Heart right ventricle (tissue), 16 donors: ENCODE data around the gene TIMP4. TPM values are rescaled to one million over a fixed set of nuclear protein-coding genes. Genes with fewer than 3 reads are reported as not detected.

ENCODE experiments used
- ATAC-seq, 8 donors: fragments of 200-7000 bp; cut with Tn5 transposase; one replicate each; pipeline ENCODE4 v1.9.1; 2020; ENCODE audit warnings: mild to moderate bottlenecking in 8 of 8, moderate library complexity in 8 of 8, moderate number of reproducible peaks in 1 of 8
- DNase-seq, 2 donors: peaks; one replicate each; pipeline ENCODE4 v3.0.0-alpha.2; 2020
- H3K27ac ChIP-seq, 10 donors: fragments of 200-600 bp; sonication (generic) in 2 of 10; one replicate each; pipeline versions ENCODE4 v1.5.0 to v1.8.0; 2020 to 2022; ENCODE audit warnings: mild to moderate bottlenecking in 3 of 10
- H3K27me3 ChIP-seq, 7 donors: fragments of 200-600 bp; one replicate each; pipeline ENCODE4 v1.8.0; 2021 to 2022; ENCODE audit warnings: mild to moderate bottlenecking in 2 of 7
- H3K36me3 ChIP-seq, 9 donors: fragments of 200-600 bp; sonication (generic) in 1 of 9; one replicate each; pipeline versions ENCODE4 v1.5.0 to v1.8.0; 2020 to 2022; ENCODE audit warnings: mild to moderate bottlenecking in 2 of 9
- H3K4me1 ChIP-seq, 9 donors: fragments of 200-600 bp; sonication (generic) in 1 of 9; one replicate each; pipeline versions ENCODE4 v1.5.0 to v1.8.0; 2020 to 2022; ENCODE audit warnings: mild to moderate bottlenecking in 4 of 9
- H3K4me3 ChIP-seq, 10 donors: fragments of 200-600 bp; sonication (generic) in 2 of 10; one replicate each; pipeline versions ENCODE4 v1.5.0 to v1.8.0; 2020 to 2022; ENCODE audit warnings: mild to moderate bottlenecking in 7 of 10, moderate library complexity in 2 of 10
- H3K9me3 ChIP-seq, 11 donors: fragments of 200-600 bp in 10 of 11; sonication (generic) in 2 of 11; one replicate each; pipeline versions ENCODE4 v1.5.0 to v1.8.0; 2013 to 2022; ENCODE audit warnings: mild to moderate bottlenecking in 2 of 11, control low read depth in 1 of 11, moderate library complexity in 1 of 11
- CTCF ChIP-seq, 9 donors: fragments of 200-600 bp; sonication (generic) in 2 of 9; IDR thresholded peaks; one replicate each; pipeline versions ENCODE4 v1.5.0 to v1.8.0; 2021 to 2022; ENCODE audit warnings: antibody characterized with exemption in 9 of 9, mild to moderate bottlenecking in 5 of 9, moderate library complexity in 1 of 9
- WGBS, 2 donors: extraction: QIAGEN DNeasy Blood & Tissue Kit; methylation state at CpG; one replicate each; pipeline ENCODE4 v1.1.7; 2013; ENCODE audit warnings: inconsistent platforms in 1 of 2; 5-methylcytosine and 5-hydroxymethylcytosine counted together
- intact Hi-C, 10 donors: fragments of 100-400 bp; cut with DNase I; formaldehyde crosslinking; loops; one replicate each; pipeline versions ENCODE4 v1.11.1 to v1.14.2; 2022
- polyA plus RNA-seq, 2 donors: library from polyadenylated mRNA; stranded (reverse); fragments of 200-250 nt; gene quantifications; one replicate each; pipeline ENCODE4 v1.2.3, GENCODE V29; 2013
- total RNA-seq, 10 donors: library from RNA; stranded (reverse); fragmentation: NEBNext Ultra II Directional in 3 of 10; extraction: Animal tissue kit (Norgen Biotek cat#: 25700) in 3 of 10; gene quantifications; one replicate each; pipeline versions ENCODE4 v1.2.1 to v1.2.4, GENCODE V29; 2021 to 2023
- donor health status: Arrhythmogenic right ventricular cardiomyopathy.
- donor health status: ischemic (EF 13 %, LVEDD 7.1; RV severe dilation, severe dysfunction).
- donor health status: healthy with polysubstance abuse.
- donor health status: DM: no; HTN: yes; CAD: no.
- donor health status: DM: no; HTN: no; CAD: no.
- donor health status: ischemic (EF 25% LVEDD 6.9; RV normal size, moderate dysfunction).
- donor health status: ischemic (EF 25% LVEDD 5.7; RV mildly dilated, moderate dysfunction).
- donor health status: healthy.
- donor health status: DM: yes; HTN: yes; CAD: no.
- donor health status: Ischemic cardiomyopathy.
- donor health status: ischemic (EF 35%, LVEDD 5.7; RV mildly dilated, moderate dysfunction).
- donor health status: nonischemic (EF 11% LVEDD 7.7; RV severe dilation, severe dysfunction).
- donor health status: DM: yes; HTN: yes; CAD: no.
- donor health status: PGD.
- donor health status: ischemic (EF 29% LVEDD 5.4; RV normal size, mild dysfunction).
- donor health status: nonischemic (EF 23%, LVEDD 6.1; RV moderate dilation, normal function).

Gene TIMP4
- total and polyA plus RNA-seq, 12 donors: 2.7 to 41.4 (median 8.0) TPM

- intact Hi-C loops: no loop called here
- no peaks in the 10 kb centered on the region for H3K36me3 ChIP-seq
- no peak for TF ChIP-seq CTCF (IDR thresholded peaks at IDR 0.05)
- 67 to 75% methylated on average over 4 of the region's 4 CpGs for WGBS, 2 donors
- H3K4me3 ChIP-seq: no peak overlapping the region
- DNase-seq (no peak), ATAC-seq (peak in 1 of 8 donors; percentile 10)
- H3K27me3 ChIP-seq: no peaks in the 10 kb centered on the region
- H3K27ac ChIP-seq: peak overlapping the region in 3 of 10 donors; percentile 38 to 87 (median 60)
- H3K4me1 ChIP-seq: peaks cover 0 to 67% (median 3%) of the 10 kb centered on the region in 9 donors
- no peaks in the 10 kb centered on the region for H3K9me3 ChIP-seq
These were observed 29.6 kb upstream of the TIMP4 start for GRCh38 chr3:12188328-12188648.

GRCh38 chr3:12187448-12188327, 29.0 kb upstream of the TIMP4 start:
- no peaks in the 10 kb centered on the region for H3K36me3 ChIP-seq
- H3K4me3 ChIP-seq: peak overlapping the region in 1 of 10 donors; percentile 7
- H3K4me1 ChIP-seq: peaks cover 0 to 61% (median 3%) of the 10 kb centered on the region in 9 donors
- H3K27me3 ChIP-seq: no peaks in the 10 kb centered on the region
- ATAC-seq: peak; percentile 36 to 71 (median 56)
- peak in 1 of 2 donors; percentile 34 for DNase-seq
- 54% methylated on average over 7 of the region's 7 CpGs for whole genome bisulfite sequencing, 2 donors
- intact Hi-C loops: no loop called here
- peak overlapping the region in 4 of 10 donors; percentile 38 to 87 (median 52) for H3K27ac ChIP-seq
- no peak for TF ChIP-seq CTCF (IDR thresholded peaks at IDR 0.05)
- no peaks in the 10 kb centered on the region for H3K9me3 ChIP-seq

- Histone ChIP-seq H3K27ac (peak overlapping the region in 2 of 10 donors; percentile 60 to 87), H3K36me3 (no peaks in the 10 kb centered on the region), H3K9me3 (no peaks in the 10 kb centered on the region), H3K4me1 (peaks cover 0 to 51% (median 3%) of the 10 kb centered on the region in 9 donors), H3K4me3 (peak overlapping the region in 1 of 10 donors; percentile 7), H3K27me3 (no peaks in the 10 kb centered on the region)
- peak in 2 of 8 donors; percentile 32 to 50 for ATAC-seq
- intact Hi-C loops: no loop called here
- TF ChIP-seq CTCF (IDR thresholded peaks at IDR 0.05): no peak
- no peak for DNase-seq
- WGBS, 2 donors: 88 to 92% methylated on average over 8 of the region's 8 CpGs
These were observed 28.0 kb upstream of the TIMP4 start for GRCh38 chr3:12186515-12187286.

GRCh38 chr3:12186046-12186445, 27.3 kb upstream of the TIMP4 start:
- TF ChIP-seq CTCF (IDR thresholded peaks at IDR 0.05): no peak
- no peaks in the 10 kb centered on the region for H3K27me3 ChIP-seq
- intact Hi-C loops: no loop called here
- no peak for ATAC-seq
- peaks cover 0 to 47% (median 3%) of the 10 kb centered on the region in 9 donors for H3K4me1 ChIP-seq
- no peaks in the 10 kb centered on the region for H3K36me3 ChIP-seq
- DNase-seq: no peak
- WGBS, 2 donors: 76 to 79% methylated on average over 4 of the region's 4 CpGs
- no peaks in the 10 kb centered on the region for H3K9me3 ChIP-seq
- no peak overlapping the region for H3K4me3 ChIP-seq
- H3K27ac ChIP-seq: no peak overlapping the region
